Peyer's patch (tissue), 4 donors: ENCODE measurements around the gene MFSD2B. TPM values are rescaled to one million over a fixed set of nuclear protein-coding genes. Genes with fewer than 3 reads are reported as not detected.

Experiments
- DNase-seq, 3 donors: peaks; one replicate each; pipeline ENCODE4 v3.0.0-alpha.2; 2017 to 2019
- H3K27ac ChIP-seq, 4 donors: fragments of 200-600 bp; sonication (generic); one replicate each; pipeline ENCODE4 v1.5.1; 2016 to 2019
- H3K27me3 ChIP-seq, 2 donors: fragments of 200-600 bp; sonication (generic); one replicate each; pipeline ENCODE4 v1.5.1; 2019
- H3K36me3 ChIP-seq, 3 donors: fragments of 200-600 bp; sonication (generic); one replicate each; pipeline ENCODE4 v1.5.1; 2016 to 2019
- H3K4me1 ChIP-seq, 4 donors: fragments of 200-600 bp; sonication (generic); one replicate each; pipeline ENCODE4 v1.5.1; 2016 to 2019
- H3K4me3 ChIP-seq, 4 donors: fragments of 200-600 bp; sonication (generic); 1 replicate in 3 of 4; 2 replicates in 1 of 4; pipeline ENCODE4 v1.5.1; 2016 to 2019; ENCODE audit warnings: mild to moderate bottlenecking in 1 of 4
- H3K9me3 ChIP-seq, 4 donors: fragments of 200-600 bp; sonication (generic); one replicate each; pipeline ENCODE4 v1.5.1; 2016 to 2019; ENCODE audit warnings: mild to moderate bottlenecking in 1 of 4
- POLR2A ChIP-seq, 2 donors: fragments of 450-650 bp; IDR thresholded peaks; one replicate each; pipeline ENCODE4 v1.5.1; 2017; ENCODE audit warnings: antibody characterized with exemption in 2 of 2, mild to moderate bottlenecking in 2 of 2, moderate library complexity in 2 of 2
- total RNA-seq, 4 donors: library from RNA; depleted of rRNA; stranded (reverse); fragments of >200 nt; gene quantifications; one replicate each; pipeline ENCODE4 v1.1.0, GENCODE V29; 2016
- TF ChIP-seq, protein P1 (sequence below), 6 experiments: fragments of 450-650 bp in 4 of 6; fragments of 200-600 bp in 2 of 6; sonication (generic) in 1 of 6; IDR thresholded peaks; one replicate each; pipeline ENCODE4 v1.5.1; 2017 to 2019; ENCODE audit warnings: antibody characterized with exemption in 6 of 6, mild to moderate bottlenecking in 3 of 6, moderate library complexity in 1 of 6

MFSD2B gene
- total RNA-seq, 4 donors from 2014 or later = not detected

DNA sequence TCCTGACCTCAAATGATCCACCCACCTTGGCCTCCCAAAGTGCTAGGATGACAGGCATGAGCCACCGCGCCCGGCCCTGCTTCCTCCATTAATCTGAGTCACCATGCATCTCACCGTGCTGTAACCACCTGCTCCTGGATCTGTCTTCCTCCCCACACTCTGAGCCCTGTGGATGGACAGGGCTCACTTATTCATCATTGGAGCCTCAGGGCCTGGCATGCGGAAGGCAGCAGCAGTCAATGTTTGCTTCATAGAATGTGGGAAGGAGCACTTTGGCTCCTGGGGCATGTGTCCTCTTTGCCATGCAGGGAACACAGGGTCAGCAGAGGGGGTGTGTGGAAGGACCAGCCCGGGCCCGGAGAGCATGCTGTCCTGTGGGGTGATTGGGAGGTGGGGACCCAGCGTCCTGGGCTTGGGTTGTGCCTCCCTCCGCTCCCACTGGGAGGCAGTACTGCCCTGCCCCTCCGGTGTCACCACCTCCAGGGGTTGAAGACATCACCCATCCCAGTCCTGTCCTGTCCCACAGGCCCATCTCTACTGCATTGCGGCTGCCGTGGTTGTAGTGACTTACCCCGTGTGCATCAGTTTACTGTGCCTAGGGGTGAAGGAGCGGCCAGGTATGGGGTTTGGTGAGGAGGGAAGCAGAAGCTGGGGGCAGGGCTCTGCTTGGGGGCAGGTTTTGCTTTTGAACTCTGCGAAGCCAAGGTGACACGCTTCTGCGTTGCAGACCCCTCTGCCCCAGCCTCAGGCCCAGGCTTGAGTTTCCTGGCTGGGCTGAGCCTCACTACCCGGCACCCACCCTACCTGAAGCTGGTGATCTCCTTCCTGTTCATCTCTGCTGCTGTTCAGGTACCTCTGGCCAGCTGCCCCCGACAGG lies 11.5 kb downstream of the MFSD2B start:
- Histone ChIP-seq H3K4me3 (no peak overlapping the region), H3K36me3 (peaks cover 0 to 7% (median 0%) of the 10 kb centered on the region in 3 donors), H3K4me1 (no peaks in the 10 kb centered on the region), H3K9me3 (no peaks in the 10 kb centered on the region), H3K27me3 (no peaks in the 10 kb centered on the region), H3K27ac (no peak overlapping the region)
- TF ChIP-seq, protein P1, sequence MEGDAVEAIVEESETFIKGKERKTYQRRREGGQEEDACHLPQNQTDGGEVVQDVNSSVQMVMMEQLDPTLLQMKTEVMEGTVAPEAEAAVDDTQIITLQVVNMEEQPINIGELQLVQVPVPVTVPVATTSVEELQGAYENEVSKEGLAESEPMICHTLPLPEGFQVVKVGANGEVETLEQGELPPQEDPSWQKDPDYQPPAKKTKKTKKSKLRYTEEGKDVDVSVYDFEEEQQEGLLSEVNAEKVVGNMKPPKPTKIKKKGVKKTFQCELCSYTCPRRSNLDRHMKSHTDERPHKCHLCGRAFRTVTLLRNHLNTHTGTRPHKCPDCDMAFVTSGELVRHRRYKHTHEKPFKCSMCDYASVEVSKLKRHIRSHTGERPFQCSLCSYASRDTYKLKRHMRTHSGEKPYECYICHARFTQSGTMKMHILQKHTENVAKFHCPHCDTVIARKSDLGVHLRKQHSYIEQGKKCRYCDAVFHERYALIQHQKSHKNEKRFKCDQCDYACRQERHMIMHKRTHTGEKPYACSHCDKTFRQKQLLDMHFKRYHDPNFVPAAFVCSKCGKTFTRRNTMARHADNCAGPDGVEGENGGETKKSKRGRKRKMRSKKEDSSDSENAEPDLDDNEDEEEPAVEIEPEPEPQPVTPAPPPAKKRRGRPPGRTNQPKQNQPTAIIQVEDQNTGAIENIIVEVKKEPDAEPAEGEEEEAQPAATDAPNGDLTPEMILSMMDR (IDR thresholded peaks at IDR 0.05) = peak in 4 of 6 experiments; percentile 24 to 70 (median 66)
- no peak for TF ChIP-seq POLR2A (IDR thresholded peaks at IDR 0.05)
- peak in 2 of 3 donors; percentile 66 to 75 for DNase-seq

DNA sequence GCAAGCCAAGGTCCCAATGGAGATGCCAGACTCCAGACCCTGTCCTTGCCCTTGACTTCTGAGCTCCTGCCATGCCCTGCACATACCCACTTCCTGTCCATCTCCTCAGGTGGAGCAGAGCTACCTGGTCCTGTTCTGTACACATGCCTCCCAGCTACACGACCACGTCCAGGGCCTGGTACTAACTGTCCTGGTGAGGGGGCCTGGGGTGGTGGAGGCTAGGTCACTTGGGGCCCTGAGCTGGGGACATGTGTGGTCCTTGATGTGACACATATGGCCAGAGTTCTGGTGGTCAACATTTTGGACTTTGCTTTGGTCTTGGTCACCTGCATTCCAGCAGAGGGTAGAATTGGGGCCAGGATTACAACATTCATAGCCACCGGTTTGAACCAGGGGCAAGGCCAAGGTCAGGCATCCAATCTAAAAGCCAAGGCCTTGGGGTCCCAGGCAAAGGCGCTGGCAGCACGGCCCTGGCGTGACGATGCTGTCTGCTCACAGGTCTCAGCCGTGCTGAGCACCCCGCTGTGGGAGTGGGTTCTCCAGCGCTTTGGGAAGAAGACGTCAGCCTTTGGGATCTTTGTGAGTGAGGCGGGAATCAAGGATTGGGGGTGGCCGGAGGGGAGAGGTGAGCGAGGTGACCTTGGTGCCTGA lies 12.6 kb downstream of the MFSD2B start:
- Histone ChIP-seq H3K27ac (no peak overlapping the region), H3K4me1 (no peaks in the 10 kb centered on the region)

DNA sequence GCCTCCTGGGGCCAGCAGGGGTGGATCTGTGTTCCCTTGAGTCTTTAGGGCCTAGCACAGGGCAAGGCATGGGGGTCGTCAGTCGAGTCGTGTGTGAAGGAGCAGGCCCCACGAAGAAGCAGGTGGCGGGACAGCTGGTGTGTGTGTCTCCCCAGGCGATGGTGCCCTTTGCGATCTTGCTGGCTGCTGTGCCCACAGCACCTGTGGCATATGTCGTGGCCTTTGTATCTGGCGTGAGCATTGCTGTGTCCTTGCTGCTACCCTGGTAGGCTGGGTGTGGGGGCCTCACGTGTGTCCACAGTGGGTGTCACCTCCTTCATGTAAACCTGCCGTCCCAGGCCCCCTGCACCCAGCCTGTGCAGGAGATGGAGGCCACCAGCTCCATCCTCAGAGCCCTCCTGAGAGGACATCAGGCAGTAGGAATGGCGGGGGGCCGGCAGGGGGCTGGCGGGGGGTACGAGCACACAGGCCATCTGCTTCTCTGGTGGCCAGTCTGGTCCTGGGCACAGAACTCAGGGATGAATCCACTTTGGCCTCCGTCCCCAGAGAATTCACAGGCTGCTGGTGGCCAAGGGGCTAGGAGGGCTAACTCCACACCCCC lies 13.2 kb downstream of the MFSD2B start:
- Histone ChIP-seq H3K9me3 (no peaks in the 10 kb centered on the region), H3K36me3 (peaks cover 0 to 11% (median 0%) of the 10 kb centered on the region in 3 donors), H3K27me3 (no peaks in the 10 kb centered on the region), H3K4me1 (no peaks in the 10 kb centered on the region), H3K4me3 (no peak overlapping the region), H3K27ac (no peak overlapping the region)
- DNase-seq = no peak
- TF ChIP-seq POLR2A (IDR thresholded peaks at IDR 0.05) = no peak
- TF ChIP-seq, protein P1 (IDR thresholded peaks at IDR 0.05) = no peak

More for the DNA sequence above, 12.6 kb downstream of the MFSD2B start:
- no peaks in the 10 kb centered on the region for H3K9me3 ChIP-seq
- H3K36me3 ChIP-seq = peaks cover 0 to 11% (median 0%) of the 10 kb centered on the region in 3 donors
- H3K27me3 ChIP-seq = no peaks in the 10 kb centered on the region
- TF ChIP-seq, protein P1 (IDR thresholded peaks at IDR 0.05) = no peak
- no peak for TF ChIP-seq POLR2A (IDR thresholded peaks at IDR 0.05)
- DNase-seq = no peak
- no peak overlapping the region for H3K4me3 ChIP-seq

DNA sequence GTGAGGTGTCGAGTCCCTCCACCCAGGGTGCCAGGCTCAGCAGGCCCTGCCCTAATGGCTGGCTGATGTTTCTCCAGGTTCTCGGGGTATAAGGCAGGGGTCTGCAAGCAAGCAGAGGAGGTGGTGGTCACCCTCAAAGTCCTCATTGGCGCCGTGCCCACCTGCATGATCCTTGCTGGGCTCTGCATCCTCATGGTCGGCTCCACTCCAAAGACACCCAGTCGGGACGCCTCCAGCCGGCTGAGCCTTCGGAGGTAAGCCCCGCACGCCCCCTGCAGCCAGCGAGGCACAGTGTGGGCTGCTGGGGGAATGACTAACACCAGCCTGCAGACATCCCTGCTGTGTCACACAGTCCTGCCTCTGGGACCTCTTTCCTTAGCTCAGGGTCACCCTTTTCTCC lies 14.1 kb downstream of the MFSD2B start:
- Histone ChIP-seq H3K4me1 (no peaks in the 10 kb centered on the region), H3K27ac (no peak overlapping the region), H3K36me3 (peaks cover 0 to 11% (median 0%) of the 10 kb centered on the region in 3 donors), H3K4me3 (no peak overlapping the region), H3K9me3 (no peaks in the 10 kb centered on the region), H3K27me3 (no peaks in the 10 kb centered on the region)
- no peak for DNase-seq
- no peak for TF ChIP-seq POLR2A (IDR thresholded peaks at IDR 0.05)
- TF ChIP-seq, protein P1 (IDR thresholded peaks at IDR 0.05) = no peak

DNA sequence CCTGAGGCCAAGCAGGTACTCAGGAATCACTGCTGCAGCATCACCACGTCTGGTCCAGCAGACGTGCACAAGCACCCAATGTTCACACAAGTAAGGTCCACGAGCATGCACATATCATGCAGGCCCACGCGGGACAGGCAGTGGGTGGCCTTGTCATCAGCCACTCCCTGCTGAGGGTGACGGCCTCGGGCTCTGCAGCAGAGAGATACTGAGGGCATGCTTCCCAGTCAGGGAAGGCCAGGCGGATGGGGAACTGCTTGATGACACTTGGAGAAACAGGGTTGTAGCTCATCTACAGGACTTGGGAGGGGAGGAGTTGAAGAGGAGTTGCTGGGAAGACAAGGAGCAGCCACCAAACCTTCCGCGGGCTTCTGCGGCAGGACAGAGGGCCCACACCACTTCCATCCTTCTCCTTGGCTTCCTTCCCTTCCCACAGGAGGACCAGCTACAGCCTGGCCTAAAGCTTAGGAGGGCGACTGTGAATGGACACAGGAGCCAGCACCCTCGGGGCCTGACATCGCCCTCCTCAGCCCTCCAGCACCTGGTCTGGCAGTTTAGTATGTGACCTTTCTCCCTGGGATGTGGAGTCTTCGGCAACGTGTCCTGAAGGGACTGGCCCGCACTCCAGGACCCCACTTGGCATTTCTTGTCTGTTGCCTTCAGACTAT lies 15.2 kb downstream of the MFSD2B start:
- DNase-seq = no peak
- no peak for TF ChIP-seq POLR2A (IDR thresholded peaks at IDR 0.05)
- TF ChIP-seq, protein P1 (IDR thresholded peaks at IDR 0.05) = no peak
- no peak overlapping the region for H3K27ac ChIP-seq
- no peaks in the 10 kb centered on the region for H3K27me3 ChIP-seq
- H3K4me3 ChIP-seq = no peak overlapping the region
- H3K36me3 ChIP-seq = peaks cover 0 to 17% (median 0%) of the 10 kb centered on the region in 3 donors
- H3K9me3 ChIP-seq = no peaks in the 10 kb centered on the region
- no peaks in the 10 kb centered on the region for H3K4me1 ChIP-seq
